Activated CD4-positive, alpha-beta T cell treated with anti-CD3 and anti-CD28 coated beads for 36 hours (primary cell): ENCODE data around the gene GRAMD4. TPM values are rescaled to one million over a fixed set of nuclear protein-coding genes. Genes with fewer than 3 reads are reported as not detected.
A peak's percentile ranks its signal among the peaks of the same experiment; 100 is the strongest.

Experiments used
- ATAC-seq: fragments of 200-7000 bp; cut with Tn5 transposase; one replicate; pipeline ENCODE4 v1.10.0; 2021; ENCODE audit warnings: mild to moderate bottlenecking, moderate library complexity
- CTCF ChIA-PET: fragments of 350-600 bp; sonication (Branson Sonifier 250); formaldehyde crosslinking; loops from one replicate; lab custom pipeline; 2021; ENCODE audit warnings: antibody characterized with exemption; lab: Charles Lee
- POLR2A ChIA-PET: fragments of 350-600 bp; sonication (Branson Sonifier 250); formaldehyde crosslinking; loops from one replicate; lab custom pipeline; 2021; ENCODE audit warnings: antibody characterized with exemption, inconsistent platforms; lab: Charles Lee
- DNase-seq: peaks from one replicate; pipeline ENCODE4 v3.0.0-alpha.2; 2020
- H3K27ac Mint-ChIP-seq: one replicate; pipeline ENCODE4 v1.8.0; 2021; ENCODE audit warnings: mixed read lengths
- H3K27me3 Mint-ChIP-seq: one replicate; pipeline ENCODE4 v1.8.0; 2021; ENCODE audit warnings: mixed read lengths
- H3K36me3 Mint-ChIP-seq: one replicate; pipeline ENCODE4 v1.8.0; 2021; ENCODE audit warnings: low read depth, mixed read lengths
- H3K4me1 Mint-ChIP-seq: one replicate; pipeline ENCODE4 v1.8.0; 2021; ENCODE audit warnings: mixed read lengths
- H3K4me3 Mint-ChIP-seq: one replicate; pipeline ENCODE4 v1.8.0; 2021; ENCODE audit warnings: mild to moderate bottlenecking, moderate library complexity, mixed read lengths
- H3K9me3 Mint-ChIP-seq: one replicate; pipeline ENCODE4 v1.8.0; 2021; ENCODE audit warnings: low read depth, mixed read lengths
- intact Hi-C, 2 experiments: fragments of 100-400 bp; cut with DNase I in 1 of 2; cut with micrococcal nuclease in 1 of 2; formaldehyde crosslinking; loops; one replicate each; pipeline versions ENCODE4 v1.14.2 to v1.15.1; 2022 to 2024; cut with DNase I, micrococcal nuclease
- total RNA-seq, 2 experiments: library from RNA; stranded (reverse); gene quantifications; one replicate each; pipeline ENCODE4 v1.2.3, GENCODE V29; 2021

The GRAMD4 gene
- total RNA-seq, 2 experiments from 2014 or later: 25.7 to 40.7 TPM

GRCh38 chr22:46727813-46728364, 107.7 kb downstream of the GRAMD4 start:
- intact Hi-C loops: no loop called here
- CTCF ChIA-PET: interaction anchor here (0.5 to 0.8 kb wide), 2 partner anchors 30 to 165 kb away, joined by 3 read pairs; no protein-coding TSS in a partner anchor
- Mint-ChIP-seq H3K4me1 (peaks cover 43% of the 10 kb centered on the region), H3K27me3 (no peaks in the 10 kb centered on the region), H3K4me3 (no peak overlapping the region), H3K27ac (peak overlapping the region; percentile 31), H3K36me3 (peaks cover 21% of the 10 kb centered on the region), H3K9me3 (no peaks in the 10 kb centered on the region)
- POLR2A ChIA-PET: no interaction called here
- no peak for ATAC-seq
- DNase-seq: no peak

GRCh38 chr22:46728470-46728869, 108.3 kb downstream of the GRAMD4 start:
- DNase-seq (no peak), ATAC-seq (no peak)
- CTCF ChIA-PET: interaction anchor here (0.5 to 0.8 kb wide), 2 partner anchors 30 to 165 kb away, joined by 3 read pairs; no protein-coding TSS in a partner anchor
- Mint-ChIP-seq H3K27ac (no peak overlapping the region), H3K36me3 (peaks cover 21% of the 10 kb centered on the region), H3K4me3 (no peak overlapping the region), H3K4me1 (peaks cover 43% of the 10 kb centered on the region), H3K27me3 (no peaks in the 10 kb centered on the region), H3K9me3 (no peaks in the 10 kb centered on the region)
- intact Hi-C loops: no loop called here
- POLR2A ChIA-PET: no interaction called here

Other genes with a start within 250 kb of the GRAMD4 start
- gene CELSR1, start 82.8 kb upstream of the GRAMD4 start, total RNA-seq: under 1 TPM; 0.43 to 0.46 TPM
- gene CERK, start 117.9 kb downstream of the GRAMD4 start, total RNA-seq: 10 to 100 TPM; 27.0 to 32.8 TPM
- gene TBC1D22A, start 142.3 kb downstream of the GRAMD4 start, total RNA-seq: 10 to 100 TPM; 36.0 to 38.0 TPM